C4-2B (cell line): ENCODE measurements around the gene NHSL2.
"Not testable (repeated sequence)": the region's sequence is repeated elsewhere in the genome, so short reads cannot be mapped to it uniquely, and the experiment has no call there.

Experiments used
- H3K27ac ChIP-seq: fragments of 450-650 bp; 2 replicates; pipeline ENCODE4 v1.5.1; 2017
- ZFX ChIP-seq: fragments of 450-650 bp; IDR thresholded peaks from 2 replicates; pipeline ENCODE4 v1.6.1; 2017
- TF ChIP-seq, protein P1 (sequence below): fragments of 450-650 bp; conservative IDR thresholded peaks from 2 replicates; pipeline ENCODE4 v1.5.1; 2017; ENCODE audit warnings: mild to moderate bottlenecking

Gene NHSL2

DNA sequence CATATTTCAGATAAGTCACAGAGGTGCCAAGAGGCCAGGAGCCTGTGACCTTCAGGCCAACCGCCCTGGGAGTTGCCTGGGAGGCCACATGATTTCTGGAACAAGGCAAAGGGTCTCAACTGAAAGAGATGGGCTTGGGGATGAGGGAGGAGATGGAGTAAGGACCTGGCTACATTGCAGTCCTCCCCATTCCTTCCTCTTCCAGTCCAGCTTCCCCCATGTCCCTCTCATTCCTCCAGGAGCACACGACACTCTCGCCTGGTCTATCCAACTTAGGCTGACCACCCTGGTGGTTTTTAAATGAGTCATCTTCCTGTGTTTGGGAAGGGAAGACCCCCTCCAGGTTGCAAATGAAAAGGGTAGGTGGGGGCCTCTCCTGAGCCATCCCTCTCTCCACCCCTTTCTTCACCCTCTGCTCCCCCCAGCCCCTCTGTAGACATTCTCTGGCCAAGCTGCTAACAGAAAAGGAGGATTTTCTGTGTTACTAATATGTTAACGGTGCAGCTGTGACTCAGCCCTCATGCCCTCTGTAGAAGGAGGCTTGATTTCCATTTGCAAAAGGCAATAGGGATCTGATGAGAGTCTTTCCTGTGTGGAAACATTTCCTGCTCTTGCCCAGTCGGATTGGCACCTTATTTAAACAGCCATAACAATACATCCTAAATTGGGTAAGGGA lies 141.9 kb downstream of the NHSL2 start:
- no peak overlapping the region for H3K27ac ChIP-seq
- TF ChIP-seq, protein P1, sequence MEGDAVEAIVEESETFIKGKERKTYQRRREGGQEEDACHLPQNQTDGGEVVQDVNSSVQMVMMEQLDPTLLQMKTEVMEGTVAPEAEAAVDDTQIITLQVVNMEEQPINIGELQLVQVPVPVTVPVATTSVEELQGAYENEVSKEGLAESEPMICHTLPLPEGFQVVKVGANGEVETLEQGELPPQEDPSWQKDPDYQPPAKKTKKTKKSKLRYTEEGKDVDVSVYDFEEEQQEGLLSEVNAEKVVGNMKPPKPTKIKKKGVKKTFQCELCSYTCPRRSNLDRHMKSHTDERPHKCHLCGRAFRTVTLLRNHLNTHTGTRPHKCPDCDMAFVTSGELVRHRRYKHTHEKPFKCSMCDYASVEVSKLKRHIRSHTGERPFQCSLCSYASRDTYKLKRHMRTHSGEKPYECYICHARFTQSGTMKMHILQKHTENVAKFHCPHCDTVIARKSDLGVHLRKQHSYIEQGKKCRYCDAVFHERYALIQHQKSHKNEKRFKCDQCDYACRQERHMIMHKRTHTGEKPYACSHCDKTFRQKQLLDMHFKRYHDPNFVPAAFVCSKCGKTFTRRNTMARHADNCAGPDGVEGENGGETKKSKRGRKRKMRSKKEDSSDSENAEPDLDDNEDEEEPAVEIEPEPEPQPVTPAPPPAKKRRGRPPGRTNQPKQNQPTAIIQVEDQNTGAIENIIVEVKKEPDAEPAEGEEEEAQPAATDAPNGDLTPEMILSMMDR, result no peak
- TF ChIP-seq ZFX, result no peak

DNA sequence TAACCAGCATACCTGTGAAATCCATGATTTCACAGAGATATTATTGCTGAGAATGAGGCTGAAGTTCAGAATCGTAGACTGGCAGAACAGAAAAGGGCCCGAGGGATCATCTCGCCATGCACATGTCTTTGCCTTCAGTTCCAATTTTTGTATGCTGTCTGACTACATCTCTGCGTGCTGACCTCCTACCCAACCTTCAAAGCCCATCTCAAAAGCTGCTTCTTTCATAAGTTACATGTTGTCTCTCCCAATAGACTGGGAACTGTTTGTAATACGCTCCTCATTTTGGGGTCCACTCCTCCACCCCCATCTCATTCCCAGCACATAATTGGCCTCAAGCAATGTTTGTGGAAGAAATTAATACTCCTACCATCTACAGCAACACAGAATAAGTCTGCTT lies 142.9 kb downstream of the NHSL2 start:
- no peak overlapping the region for H3K27ac ChIP-seq
- TF ChIP-seq ZFX, result no peak
- TF ChIP-seq, protein P1, result no peak

DNA sequence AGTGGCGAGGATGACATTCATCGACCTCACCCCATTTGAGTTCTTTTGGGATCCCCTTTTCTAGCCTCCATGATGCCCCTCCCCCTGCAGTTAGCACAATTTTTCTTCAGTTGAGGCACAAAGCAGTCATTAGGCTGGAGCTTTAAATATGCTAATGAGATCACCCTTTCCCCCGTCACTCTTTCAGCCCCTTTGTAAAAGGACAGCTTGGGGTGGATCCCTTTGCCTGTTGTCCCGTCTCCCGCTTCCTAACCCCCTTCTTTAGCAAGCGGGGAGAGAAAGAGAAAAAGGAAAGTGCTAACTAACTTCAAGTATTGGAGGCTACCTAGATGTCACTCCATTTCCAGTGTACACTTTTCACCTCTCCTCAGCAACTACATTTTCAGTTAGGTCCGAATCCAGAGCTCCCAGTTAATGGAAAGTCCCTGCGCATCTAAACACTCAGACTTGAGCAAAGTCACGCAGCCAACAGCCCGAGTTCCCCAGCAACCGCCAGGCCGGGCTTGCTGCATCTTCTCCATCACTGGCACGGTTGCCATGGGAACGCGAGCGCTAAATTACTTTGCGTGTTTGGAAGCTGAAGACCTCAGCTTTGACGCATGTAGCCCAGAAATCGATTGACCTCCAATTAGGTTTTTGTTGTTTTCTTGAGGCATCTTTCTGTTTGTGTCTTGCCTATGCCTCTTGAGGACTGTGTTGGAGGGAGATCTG lies 144.3 kb downstream of the NHSL2 start:
- no peak overlapping the region for H3K27ac ChIP-seq
- TF ChIP-seq ZFX, result no peak
- TF ChIP-seq, protein P1, result no peak

DNA sequence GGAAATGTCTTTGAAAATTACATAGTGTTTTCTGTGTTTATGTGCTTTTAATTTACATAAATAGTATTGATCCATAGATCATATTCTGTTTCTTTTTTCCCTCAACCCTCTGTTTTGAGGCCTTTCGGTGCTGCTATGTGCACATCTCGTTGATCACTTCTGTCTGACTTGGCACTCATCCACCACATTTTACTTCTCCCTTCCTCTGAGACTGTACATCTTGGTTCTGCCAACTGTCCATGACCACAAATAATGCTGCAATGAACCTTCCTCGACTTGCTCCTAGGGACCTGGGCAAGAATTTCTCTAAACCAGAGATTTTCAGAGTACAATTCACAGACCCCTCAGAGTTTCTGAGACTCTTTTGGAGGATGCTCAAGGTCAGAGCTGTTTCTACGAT lies 146.7 kb downstream of the NHSL2 start:
- TF ChIP-seq ZFX, result no peak
- TF ChIP-seq, protein P1, result no peak
- no peak overlapping the region for H3K27ac ChIP-seq

DNA sequence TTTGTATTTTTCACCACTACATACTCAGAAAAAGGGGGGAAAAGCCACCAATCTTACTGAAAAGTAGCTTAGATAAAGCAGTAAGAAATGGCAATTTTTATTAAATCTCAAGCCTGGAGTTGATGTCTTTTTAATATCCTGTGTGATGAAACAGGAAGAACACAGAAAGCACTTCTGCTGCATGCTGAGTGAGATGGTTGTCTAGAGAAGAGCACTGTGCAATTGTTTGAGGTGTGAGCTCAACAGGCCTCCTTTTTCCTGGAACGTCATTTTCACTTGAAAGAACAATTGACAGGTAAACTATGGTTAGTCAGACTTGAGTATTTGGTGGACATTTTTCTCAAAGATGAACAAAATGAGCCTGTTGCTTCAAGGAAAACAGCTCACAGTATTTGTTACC lies 147.2 kb downstream of the NHSL2 start:
- no peak overlapping the region for H3K27ac ChIP-seq
- TF ChIP-seq, protein P1, result no peak
- TF ChIP-seq ZFX, result no peak

DNA sequence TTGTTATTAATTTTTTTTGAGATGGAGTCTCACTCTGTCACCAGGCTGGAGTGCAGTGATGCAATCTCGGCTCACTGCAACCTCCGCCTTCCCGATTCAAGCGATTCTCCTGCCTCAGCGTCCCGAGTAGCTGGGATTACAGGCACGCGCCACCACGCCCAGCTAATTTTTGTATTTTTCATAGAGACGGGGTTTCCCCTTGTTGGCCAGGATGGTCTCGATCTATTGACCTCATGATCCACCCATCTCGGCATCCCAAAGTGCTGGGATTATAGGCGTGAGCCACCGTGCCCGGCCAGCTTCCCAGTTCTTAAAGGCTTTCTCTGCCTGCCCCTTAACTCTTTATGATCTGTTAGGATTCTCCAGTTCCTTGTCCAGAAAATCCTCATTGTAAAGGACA lies 147.7 kb downstream of the NHSL2 start:
- not testable (repeated sequence) for H3K27ac ChIP-seq

DNA sequence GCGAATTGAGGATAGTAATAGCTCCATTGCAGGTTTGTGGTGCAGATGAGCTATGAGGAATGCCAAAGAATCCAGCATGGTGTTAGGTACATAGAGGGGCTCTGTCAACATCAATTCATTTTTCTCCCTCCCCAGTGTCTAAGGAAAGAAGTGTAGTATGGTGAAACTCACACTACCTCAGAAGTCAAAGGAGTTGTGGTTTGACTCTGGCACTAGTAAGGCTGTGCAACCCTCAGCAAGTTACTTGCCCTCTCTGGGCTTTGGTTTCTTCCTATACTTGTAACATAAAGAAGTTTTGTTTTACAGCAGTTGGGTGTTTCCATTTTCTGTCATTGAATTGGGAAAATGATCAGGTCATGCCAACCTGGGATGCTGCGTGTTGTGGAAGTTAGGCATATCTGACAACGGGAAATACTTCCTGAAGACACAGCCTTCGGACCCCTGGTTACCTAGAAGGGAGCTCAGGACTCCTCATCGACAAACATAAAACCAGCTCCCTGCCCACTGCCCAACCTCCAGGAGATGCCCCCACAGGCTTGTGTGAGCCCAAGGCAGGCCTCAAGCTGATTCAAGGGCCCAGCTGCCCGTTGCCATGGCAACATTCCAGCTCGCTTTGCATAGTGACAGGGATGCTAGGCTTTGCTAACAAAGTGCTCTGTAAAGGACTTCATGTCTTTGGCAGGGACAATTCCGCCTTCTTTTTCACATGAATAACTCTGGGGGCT lies 149.7 kb downstream of the NHSL2 start:
- TF ChIP-seq, protein P1, result no peak
- TF ChIP-seq ZFX, result no peak
- no peak overlapping the region for H3K27ac ChIP-seq
